GM21526 (cell line): ENCODE results near the gene C10orf62.

Experiments used
- ATAC-seq: cut with Tn5 transposase; IDR thresholded peaks from one replicate; pipeline ENCODE4 v1.9.1; 2021; ENCODE audit warnings: moderate library complexity; ENCODE audit not compliant: unreplicated experiment, low FRiP score

C10orf62 gene

GRCh38 chr10:97584060-97584797, 5.3 kb upstream of the C10orf62 start, which contains the start of gene HOGA1:
Gene HOGA1 (plus strand): TSS chr10:97584389. CDS start chr10:97584704, 315 bp downstream.
- no peak for ATAC-seq

GRCh38 chr10:97584798-97585438, 4.6 kb upstream of the C10orf62 start:
- no peak for ATAC-seq

GRCh38 chr10:97585439-97585811, 4.1 kb upstream of the C10orf62 start:
- no peak for ATAC-seq

GRCh38 chr10:97587183-97587582, 2.3 kb upstream of the C10orf62 start:
- no peak for ATAC-seq

GRCh38 chr10:97590082-97590747, 694 bp downstream of the C10orf62 start:
- ATAC-seq: no peak

GRCh38 chr10:97590748-97591495, 1.4 kb downstream of the C10orf62 start:
- no peak for ATAC-seq

- no peak for ATAC-seq
Measured at GRCh38 chr10:97593421-97593820, 3.9 kb downstream of the C10orf62 start.

- no peak for ATAC-seq
Measured at GRCh38 chr10:97596101-97597082, 6.9 kb downstream of the C10orf62 start.

GRCh38 chr10:97597778-97598177, 8.3 kb downstream of the C10orf62 start:
- ATAC-seq: no peak

- no peak for ATAC-seq
Measured at GRCh38 chr10:97598407-97599271, 9.1 kb downstream of the C10orf62 start.

GRCh38 chr10:97599272-97599619, 9.7 kb downstream of the C10orf62 start:
- no peak for ATAC-seq

GRCh38 chr10:97600616-97601015, 11.1 kb downstream of the C10orf62 start:
- no peak for ATAC-seq

GRCh38 chr10:97601268-97602215, 12.0 kb downstream of the C10orf62 start:
- no peak for ATAC-seq

- ATAC-seq: no peak
Measured at GRCh38 chr10:97607095-97607636, 17.6 kb downstream of the C10orf62 start.

- ATAC-seq: no peak
Measured at GRCh38 chr10:97608991-97609561, 19.6 kb downstream of the C10orf62 start.

- ATAC-seq: no peak
Measured at GRCh38 chr10:97611473-97611872, 22.0 kb downstream of the C10orf62 start.

GRCh38 chr10:97612386-97612785, 22.9 kb downstream of the C10orf62 start:
- ATAC-seq: no peak
